Lower leg skin (tissue), 4 donors: Measurements from ENCODE around the gene WDR44. TPM values are rescaled to one million over a fixed set of nuclear protein-coding genes. Genes with fewer than 3 reads are reported as not detected.

Source experiments
- DNase-seq, 2 donors: peaks; one replicate each; pipeline ENCODE4 v3.0.0-alpha.2; 2019; ENCODE audit warnings: low spot score in 2 of 2
- H3K4me3 ChIP-seq: fragments of 200-600 bp; sonication (generic); 2 replicates; pipeline ENCODE4 v1.5.1; 2017; ENCODE audit warnings: mild to moderate bottlenecking, low read depth; ENCODE audit not compliant: poor library complexity, severe bottlenecking
- POLR2A ChIP-seq, 2 donors: fragments of 450-650 bp; IDR thresholded peaks; one replicate each; pipeline ENCODE4 v1.6.1; 2016 to 2017; ENCODE audit warnings: antibody characterized with exemption in 2 of 2, mild to moderate bottlenecking in 1 of 2, moderate library complexity in 1 of 2
- WGBS, 2 donors: methylation state at CpG; one replicate each; pipeline ENCODE4 v1.1.5; 2018; 5-methylcytosine and 5-hydroxymethylcytosine counted together
- intact Hi-C: fragments of 100-400 bp; cut with DNase I; formaldehyde crosslinking; loops from one replicate; pipeline ENCODE4 v1.15.0; 2023; ENCODE audit warnings: low total_unique reads
- microRNA counts, 2 donors: library from miRNA; unstranded; fragments of <30 nt; microRNA quantifications; one replicate each; lab custom pipeline; 2016
- microRNA-seq, 2 donors: library from miRNA; unstranded; fragments of <30 nt; microRNA quantifications; one replicate each; pipeline ENCODE4, GENCODE V29; 2016; ENCODE audit warnings: borderline replicate concordance in 2 of 2, borderline number of aligned reads in 1 of 2
- total RNA-seq, 4 donors: library from RNA; depleted of rRNA; stranded (reverse); fragments of >200 nt; gene quantifications; one replicate each; pipeline ENCODE4 v1.1.0, GENCODE V29; 2016
- TF ChIP-seq, protein P1 (sequence below), 3 donors: fragments of 450-650 bp; IDR thresholded peaks; one replicate each; pipeline ENCODE4 v1.5.1; 2016; ENCODE audit warnings: antibody characterized with exemption in 3 of 3, mild to moderate bottlenecking in 3 of 3, moderate library complexity in 2 of 3

The WDR44 gene
- total RNA-seq, 4 donors from 2014 or later = 9.5 to 10.4 (median 9.8) TPM

- no peak for DNase-seq
- intact Hi-C loops = no loop called here
- 64 to 72% methylated on average over 3 of the region's 3 CpGs for WGBS, 2 donors
- H3K4me3 ChIP-seq = no peak overlapping the region
- TF ChIP-seq POLR2A (IDR thresholded peaks at IDR 0.05) = no peak
- TF ChIP-seq, protein P1, sequence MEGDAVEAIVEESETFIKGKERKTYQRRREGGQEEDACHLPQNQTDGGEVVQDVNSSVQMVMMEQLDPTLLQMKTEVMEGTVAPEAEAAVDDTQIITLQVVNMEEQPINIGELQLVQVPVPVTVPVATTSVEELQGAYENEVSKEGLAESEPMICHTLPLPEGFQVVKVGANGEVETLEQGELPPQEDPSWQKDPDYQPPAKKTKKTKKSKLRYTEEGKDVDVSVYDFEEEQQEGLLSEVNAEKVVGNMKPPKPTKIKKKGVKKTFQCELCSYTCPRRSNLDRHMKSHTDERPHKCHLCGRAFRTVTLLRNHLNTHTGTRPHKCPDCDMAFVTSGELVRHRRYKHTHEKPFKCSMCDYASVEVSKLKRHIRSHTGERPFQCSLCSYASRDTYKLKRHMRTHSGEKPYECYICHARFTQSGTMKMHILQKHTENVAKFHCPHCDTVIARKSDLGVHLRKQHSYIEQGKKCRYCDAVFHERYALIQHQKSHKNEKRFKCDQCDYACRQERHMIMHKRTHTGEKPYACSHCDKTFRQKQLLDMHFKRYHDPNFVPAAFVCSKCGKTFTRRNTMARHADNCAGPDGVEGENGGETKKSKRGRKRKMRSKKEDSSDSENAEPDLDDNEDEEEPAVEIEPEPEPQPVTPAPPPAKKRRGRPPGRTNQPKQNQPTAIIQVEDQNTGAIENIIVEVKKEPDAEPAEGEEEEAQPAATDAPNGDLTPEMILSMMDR (IDR thresholded peaks at IDR 0.05) = no peak
Observed at GRCh38 chrX:118498351-118498750, 152.4 kb downstream of the WDR44 start.

DNA sequence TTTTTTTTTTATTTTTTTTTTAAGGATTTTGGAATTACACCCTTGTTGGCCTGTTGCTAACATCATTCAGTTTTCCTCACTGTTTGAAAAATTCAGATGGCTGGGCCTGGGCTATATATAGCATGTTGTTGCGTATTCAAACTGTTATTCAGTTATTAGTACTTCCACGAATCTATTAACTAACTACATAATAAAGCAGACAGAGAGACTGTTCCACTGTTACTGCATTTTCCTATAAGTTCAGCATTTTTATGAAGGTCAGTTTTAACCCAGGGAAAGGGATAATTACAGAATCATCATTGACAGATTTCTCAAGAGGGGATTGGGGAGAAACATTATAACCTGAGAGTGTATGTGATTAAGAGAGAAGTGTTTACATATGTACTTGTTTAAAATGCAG lies 152.8 kb downstream of the WDR44 start:
- DNase-seq = no peak
- no peak overlapping the region for H3K4me3 ChIP-seq
- whole genome bisulfite sequencing, 2 donors = 71 to 74% methylated on average over 2 of the region's 2 CpGs
- intact Hi-C loops = no loop called here
- TF ChIP-seq POLR2A (IDR thresholded peaks at IDR 0.05) = no peak
- TF ChIP-seq, protein P1 (IDR thresholded peaks at IDR 0.05) = no peak

DNA sequence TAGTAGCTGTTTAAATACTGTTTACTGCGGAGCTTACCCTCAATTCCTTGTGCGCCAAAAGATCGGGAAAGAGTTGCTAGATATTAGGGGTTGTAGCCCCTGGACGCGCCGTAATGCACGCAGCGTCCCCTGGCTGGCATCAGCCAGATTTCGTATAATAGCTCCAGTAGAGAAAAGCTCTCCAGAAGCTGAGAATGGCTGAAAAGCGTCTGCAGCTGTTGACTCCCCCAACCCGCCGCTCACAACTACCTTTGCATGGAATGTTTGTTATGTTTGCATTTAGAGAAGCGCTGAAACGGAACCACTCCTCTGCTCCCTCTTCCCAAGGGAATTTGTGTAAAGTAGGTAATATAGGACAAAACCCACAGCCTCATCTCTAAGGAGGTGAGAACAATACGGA lies 153.4 kb downstream of the WDR44 start:
- 68 to 89% methylated on average over 15 of the region's 15 CpGs for WGBS, 2 donors
- no peak overlapping the region for H3K4me3 ChIP-seq
- DNase-seq = peak in 1 of 2 donors; percentile 73
- intact Hi-C loops = no loop called here
- TF ChIP-seq, protein P1 (IDR thresholded peaks at IDR 0.05) = no peak
- no peak for TF ChIP-seq POLR2A (IDR thresholded peaks at IDR 0.05)

MicroRNA genes within 50 kb of the gene (microRNA counts, 767-probe panel; counts per million panel counts)
- microRNA hsa-miR-1277-3p (lab: Ali Mortazavi, UCI) = 0 to 358 counts per million in 2 donors

Small RNA genes within 50 kb of the gene (microRNA-seq; reads per million reads assigned to microRNA genes)
- 2.3 to 3.4 reads per million in 2 donors for gene MIR1277

Other genes starting within 250 kb of the WDR44 start
- 1 to 10 TPM in 2 of 4 donors, under 1 TPM in 2; 0.52 to 2.7 (median 1.1) TPM for gene KLHL13, start 229.3 kb upstream of the WDR44 start, total RNA-seq
- gene DOCK11, start 149.7 kb downstream of the WDR44 start, total RNA-seq = 10 to 100 TPM in 1 of 4 donors, 1 to 10 TPM in 3; 3.5 to 11.1 (median 5.5) TPM